Esophagus muscularis mucosa (tissue), 4 donors: Measurements from ENCODE around the gene MLST8.

Source experiments
- CTCF ChIP-seq, 3 experiments: fragments of 200-600 bp in 2 of 3; fragments of 450-650 bp in 1 of 3; sonication (generic) in 2 of 3; IDR thresholded peaks; one replicate each; pipeline ENCODE4 v1.5.1; 2017 to 2019; ENCODE audit warnings: antibody characterized with exemption in 3 of 3, mild to moderate bottlenecking in 2 of 3, moderate library complexity in 1 of 3
- EP300 ChIP-seq: sonication (generic); formaldehyde crosslinking; IDR thresholded peaks from one replicate; pipeline ENCODE4 v1.6.1; 2017; ENCODE audit warnings: antibody characterized with exemption
- POLR2AphosphoS5 ChIP-seq, 2 donors: sonication (generic); formaldehyde crosslinking; IDR thresholded peaks; one replicate each; pipeline ENCODE4 v1.6.1; 2017; ENCODE audit warnings: antibody characterized with exemption in 2 of 2

GRCh38 chr16:2238150-2238837 lies 33.0 kb downstream of the MLST8 start:
- no peak for TF ChIP-seq CTCF (IDR thresholded peaks at IDR 0.05)
- TF ChIP-seq POLR2AphosphoS5 (IDR thresholded peaks at IDR 0.05) = no peak
- no peak for TF ChIP-seq EP300
